AG04449 (cell line): Measurements from ENCODE around the gene MYO7B.

ENCODE experiments used
- CTCF ChIA-PET: fragments of 350-600 bp; formaldehyde crosslinking; extraction: SDS; loops from one replicate; lab custom pipeline; 2021; ENCODE audit warnings: antibody characterized with exemption; lab: Yijun Ruan, JAX
- POLR2A ChIA-PET: fragments of 400-600, 350-600 bp; formaldehyde crosslinking; extraction: SDS; loops from one replicate; lab custom pipeline; 2020; ENCODE audit warnings: antibody characterized with exemption, inconsistent platforms; lab: Yijun Ruan, JAX
- DNase-seq: peaks from one replicate; pipeline ENCODE4 v3.0.0-alpha.2; 2010; ENCODE audit warnings: low read depth, low spot score
- H3K4me3 ChIP-seq: 2 replicates; pipeline ENCODE4 v1.5.1; 2011; ENCODE audit warnings: low read depth, mild to moderate bottlenecking, control low read depth, low read length
- CTCF ChIP-seq: IDR thresholded peaks from one replicate; pipeline ENCODE4 v1.5.1; 2011; ENCODE audit warnings: mild to moderate bottlenecking, moderate library complexity, low read length, control low read depth, inconsistent platforms; ENCODE audit not compliant: insufficient read depth; ENCODE audit errors: missing control alignments

MYO7B gene

GRCh38 chr2:127535422-127535901 lies at the start of gene MYO7B:
MYO7B (plus strand) TSS chr2:127535683; CDS start chr2:127559723, 24,040 bp downstream.
- no peak within 1 kb of the TSS for H3K4me3 ChIP-seq
- no peak for TF ChIP-seq CTCF
- ChIA-PET POLR2A (no interaction called here), CTCF (no interaction called here)
- no peak for DNase-seq

- H3K4me3 ChIP-seq, result no peak overlapping the region
- ChIA-PET CTCF (interaction anchor here (1.0 to 1.6 kb wide), 2 partner anchors 12 to 161 kb away, joined by 3 to 6 read pairs; no protein-coding TSS in a partner anchor), POLR2A (no interaction called here)
- no peak for DNase-seq
- TF ChIP-seq CTCF, result no peak
These were observed 49.8 kb upstream of the MYO7B start for GRCh38 chr2:127485694-127486071.

GRCh38 chr2:127486247-127487058 lies 49.0 kb upstream of the MYO7B start:
- no peak for DNase-seq
- CTCF ChIA-PET, result interaction anchor here (1.0 kb wide), 1 partner anchor 13 kb away, joined by 3 read pairs; no protein-coding TSS in a partner anchor
- TF ChIP-seq CTCF, result no peak
- no peak overlapping the region for H3K4me3 ChIP-seq
- POLR2A ChIA-PET, result no interaction called here

- no peak overlapping the region for H3K4me3 ChIP-seq
- no peak for DNase-seq
- TF ChIP-seq CTCF, result no peak
- POLR2A ChIA-PET, result no interaction called here
- CTCF ChIA-PET, result interaction anchor here (0.9 to 4.4 kb wide), 4 partner anchors 10 to 166 kb away, joined by 3 to 46 read pairs (median 4); no protein-coding TSS in a partner anchor
These were observed 45.2 kb upstream of the MYO7B start for GRCh38 chr2:127490283-127490682.

- TF ChIP-seq CTCF, result no peak
- DNase-seq, result peak; percentile 55
- H3K4me3 ChIP-seq, result no peak overlapping the region
- ChIA-PET CTCF (no interaction called here), POLR2A (no interaction called here)
These were observed 37.1 kb upstream of the MYO7B start for GRCh38 chr2:127498386-127498785.

GRCh38 chr2:127503491-127503890 lies 32.0 kb upstream of the MYO7B start:
- ChIA-PET CTCF (interaction anchor here (0.6 to 1.3 kb wide), 2 partner anchors 8 to 13 kb away, joined by 3 read pairs; no protein-coding TSS in a partner anchor), POLR2A (no interaction called here)
- TF ChIP-seq CTCF, result no peak
- no peak overlapping the region for H3K4me3 ChIP-seq
- DNase-seq, result no peak
